WTC11 (cell line): ENCODE data around the gene OTOG. TPM values are rescaled to one million over a fixed set of nuclear protein-coding genes. Genes with fewer than 3 reads are reported as not detected.

ENCODE experiments used
- ATAC-seq: fragments of 200-7000 bp; cut with Tn5 transposase; 2 replicates; pipeline ENCODE4 v1.10.0; 2021; ENCODE audit warnings: mild to moderate bottlenecking, moderate library complexity
- CTCF ChIA-PET: fragments of 300-600 bp; sonication (Branson Sonifier 250); formaldehyde crosslinking; loops from one replicate; lab custom pipeline; 2021; ENCODE audit warnings: antibody characterized with exemption; lab: Charles Lee
- POLR2A ChIA-PET: fragments of 350-600 bp; sonication (Branson Sonifier 250); formaldehyde crosslinking; loops from one replicate; lab custom pipeline; 2021; ENCODE audit warnings: antibody characterized with exemption; lab: Charles Lee
- DNase-seq: peaks from one replicate; pipeline ENCODE4 v3.0.0; 2021; ENCODE audit warnings: low spot score
- H3K27ac Mint-ChIP-seq: 2 replicates; pipeline ENCODE4 v1.8.0; 2021; ENCODE audit warnings: mixed read lengths
- H3K27me3 Mint-ChIP-seq: 2 replicates; pipeline ENCODE4 v1.8.0; 2021; ENCODE audit warnings: low read depth, mild to moderate bottlenecking, moderate library complexity, mixed read lengths
- H3K36me3 Mint-ChIP-seq: 2 replicates; pipeline ENCODE4 v1.8.0; 2021; ENCODE audit warnings: mixed read lengths
- H3K4me1 Mint-ChIP-seq: 2 replicates; pipeline ENCODE4 v1.8.0; 2022; ENCODE audit warnings: mixed read lengths
- H3K4me3 Mint-ChIP-seq: 2 replicates; pipeline ENCODE4 v1.8.0; 2021; ENCODE audit warnings: mild to moderate bottlenecking, moderate library complexity, mixed read lengths
- H3K9me3 Mint-ChIP-seq: 2 replicates; pipeline ENCODE4 v1.8.0; 2021; ENCODE audit warnings: mixed read lengths
- AFF4 ChIP-seq: sonication (generic); formaldehyde crosslinking; IDR thresholded peaks from 2 replicates; pipeline ENCODE4 v1.8.1; 2023; ENCODE audit warnings: mild to moderate bottlenecking, missing genetic modification reagents, borderline replicate concordance
- ARID4B ChIP-seq: sonication (generic); formaldehyde crosslinking; IDR thresholded peaks from 2 replicates; pipeline ENCODE4 v1.8.0; 2023; ENCODE audit warnings: missing genetic modification reagents, mild to moderate bottlenecking, borderline replicate concordance
- ATF2 ChIP-seq: sonication (generic); formaldehyde crosslinking; IDR thresholded peaks from 2 replicates; pipeline ENCODE4 v1.8.1; 2022; ENCODE audit warnings: low read depth, missing genetic modification reagents, borderline replicate concordance
- ATF3 ChIP-seq: sonication (generic); formaldehyde crosslinking; conservative IDR thresholded peaks from 2 replicates; pipeline ENCODE4 v1.8.1; 2022; ENCODE audit warnings: mild to moderate bottlenecking, missing genetic modification reagents
- E2F4 ChIP-seq: sonication (generic); formaldehyde crosslinking; IDR thresholded peaks from 2 replicates; pipeline ENCODE4 v1.8.1; 2022; ENCODE audit warnings: low read depth, mild to moderate bottlenecking, moderate library complexity, missing genetic modification reagents, borderline replicate concordance
- ETV6 ChIP-seq: sonication (generic); formaldehyde crosslinking; IDR thresholded peaks from 2 replicates; pipeline ENCODE4 v1.8.1; 2022; ENCODE audit warnings: mild to moderate bottlenecking, missing genetic modification reagents
- FOXK1 ChIP-seq: sonication (generic); formaldehyde crosslinking; IDR thresholded peaks from 2 replicates; pipeline ENCODE4 v1.8.0; 2022; ENCODE audit warnings: mild to moderate bottlenecking, moderate library complexity, missing genetic modification reagents
- GABPB1 ChIP-seq: sonication (generic); formaldehyde crosslinking; IDR thresholded peaks from 2 replicates; pipeline ENCODE4 v1.8.1; 2023; ENCODE audit warnings: mild to moderate bottlenecking, missing genetic modification reagents
- GRHL2 ChIP-seq: fragments of 250-450 bp; sonication (Bioruptor Pico); IDR thresholded peaks from 2 replicates; pipeline ENCODE4 v1.8.0; 2022; ENCODE audit warnings: mild to moderate bottlenecking, moderate library complexity; ENCODE audit not compliant: insufficient replicate concordance, severe bottlenecking
- JAZF1 ChIP-seq: fragments of 250-450 bp; sonication (Bioruptor Pico); IDR thresholded peaks from 2 replicates; pipeline ENCODE4 v1.9.0; 2021; ENCODE audit warnings: moderate library complexity, mild to moderate bottlenecking, inconsistent platforms
- NFATC4 ChIP-seq: fragments of 250-450 bp; sonication (Bioruptor Pico); IDR thresholded peaks from 2 replicates; pipeline ENCODE4 v1.9.0; 2021; ENCODE audit warnings: mild to moderate bottlenecking
- NFE2L1 ChIP-seq: sonication (generic); formaldehyde crosslinking; IDR thresholded peaks from 2 replicates; pipeline ENCODE4 v1.8.1; 2023; ENCODE audit warnings: missing genetic modification reagents
- PRDM15 ChIP-seq: sonication (generic); formaldehyde crosslinking; IDR thresholded peaks from 2 replicates; pipeline ENCODE4 v1.8.0; 2022; ENCODE audit warnings: missing genetic modification reagents
- USF2 ChIP-seq: sonication (generic); formaldehyde crosslinking; IDR thresholded peaks from 2 replicates; pipeline ENCODE4 v1.8.1; 2023; ENCODE audit warnings: mild to moderate bottlenecking, missing genetic modification reagents, moderate library complexity
- ZBTB43 ChIP-seq: sonication (generic); formaldehyde crosslinking; IDR thresholded peaks from 2 replicates; pipeline ENCODE4 v1.8.1; 2023; ENCODE audit warnings: mild to moderate bottlenecking, missing genetic modification reagents
- ZNF138 ChIP-seq: sonication (generic); formaldehyde crosslinking; conservative IDR thresholded peaks from 2 replicates; pipeline ENCODE4 v1.8.1; 2022; ENCODE audit warnings: mild to moderate bottlenecking, moderate library complexity, missing genetic modification reagents
- ZNF423 ChIP-seq: fragments of 250-450 bp; sonication (Bioruptor Pico); IDR thresholded peaks from 2 replicates; pipeline ENCODE4 v2.1.2; 2022; ENCODE audit warnings: mild to moderate bottlenecking, moderate library complexity
- ZNF671 ChIP-seq: fragments of 250-450 bp; sonication (Bioruptor Pico); IDR thresholded peaks from 2 replicates; pipeline ENCODE4 v1.8.0; 2021; ENCODE audit warnings: mild to moderate bottlenecking
- total RNA-seq: library from RNA; stranded (reverse); gene quantifications from 3 replicates; pipeline ENCODE4 v1.2.3, GENCODE V29; 2021

Gene OTOG
- total RNA-seq, 1 experiment from 2014 or later: 1.4 TPM

GRCh38 chr11:17581036-17581731, 34.1 kb downstream of the OTOG start (continued):
- no peak for TF ChIP-seq JAZF1
- TF ChIP-seq ZNF138 (CRISPR knock-in tag): no peak
- TF ChIP-seq NFATC4 (CRISPR knock-in tag): no peak
- no peak for TF ChIP-seq FOXK1 (CRISPR knock-in tag)
- TF ChIP-seq USF2 (CRISPR knock-in tag): no peak
- no peak for TF ChIP-seq ZNF423 (CRISPR knock-in tag)
- no peak for TF ChIP-seq AFF4 (CRISPR knock-in tag)
- TF ChIP-seq ZBTB43: no peak
- TF ChIP-seq PRDM15 (CRISPR knock-in tag): no peak
- TF ChIP-seq ATF3 (CRISPR knock-in tag): no peak
- no peak for TF ChIP-seq GRHL2 (CRISPR knock-in tag)
- TF ChIP-seq GABPB1 (CRISPR knock-in tag): no peak
- TF ChIP-seq ATF2 (CRISPR knock-in tag): no peak
- TF ChIP-seq, all 79 proteins: peak for 0

- DNase-seq (no peak), ATAC-seq (no peak)
- POLR2A ChIA-PET: no interaction called here
- Mint-ChIP-seq H3K36me3 (no peaks in the 10 kb centered on the region), H3K4me1 (peaks cover 11% of the 10 kb centered on the region), H3K9me3 (no peaks in the 10 kb centered on the region; the same call in 1 of the 2 replicates), H3K27ac (no peak overlapping the region), H3K4me3 (no peak overlapping the region), H3K27me3 (no peaks in the 10 kb centered on the region; the same call in 1 of the 2 replicates)
- CTCF ChIA-PET: no interaction called here
- TF ChIP-seq ETV6 (CRISPR knock-in tag) (no peak), E2F4 (CRISPR knock-in tag) (no peak), ARID4B (CRISPR knock-in tag) (no peak), ZNF671 (CRISPR knock-in tag) (no peak), NFE2L1 (CRISPR knock-in tag) (no peak)
Observed at GRCh38 chr11:17581732-17582053, 34.6 kb downstream of the OTOG start.
